Tibial artery (tissue), 4 donors: Measurements from ENCODE around the gene MYNN.

Experiments
- DNase-seq, 2 donors: peaks; one replicate each; pipeline ENCODE4 v3.0.0-alpha.2; 2019
- H3K27ac ChIP-seq, 2 donors: fragments of 200-600 bp; sonication (generic) in 1 of 2; 1 replicate in 1 of 2; 2 replicates in 1 of 2; pipeline ENCODE4 v1.5.1; 2018 to 2019; ENCODE audit warnings: mild to moderate bottlenecking in 1 of 2
- H3K27me3 ChIP-seq, 2 donors: fragments of 200-600 bp; sonication (generic) in 1 of 2; one replicate each; pipeline versions ENCODE4 v1.5.1 to v1.6.0; 2016 to 2019
- H3K36me3 ChIP-seq, 3 donors: fragments of 200-600 bp; sonication (generic) in 2 of 3; one replicate each; pipeline ENCODE4 v1.5.1; 2016 to 2019; ENCODE audit warnings: mild to moderate bottlenecking in 2 of 3
- H3K4me1 ChIP-seq, 4 donors: fragments of 200-600 bp; sonication (generic) in 2 of 4; 1 replicate in 3 of 4; 2 replicates in 1 of 4; pipeline ENCODE4 v1.5.1; 2016 to 2019
- H3K4me3 ChIP-seq, 2 donors: fragments of 200-600 bp; sonication (generic) in 1 of 2; 1 replicate in 1 of 2; 2 replicates in 1 of 2; pipeline ENCODE4 v1.5.1; 2018 to 2019; ENCODE audit warnings: mild to moderate bottlenecking in 2 of 2
- H3K9me3 ChIP-seq, 3 donors: fragments of 200-600 bp; sonication (generic) in 1 of 3; one replicate each; pipeline ENCODE4 v1.5.1; 2016 to 2019
- intact Hi-C: fragments of 100-400 bp; cut with DNase I; formaldehyde crosslinking; loops from one replicate; pipeline ENCODE4 v1.15.0; 2023; ENCODE audit warnings: low total_unique reads
- TF ChIP-seq, protein P1 (sequence below), 2 experiments: fragments of 200-600 bp in 1 of 2; fragments of 450-650 bp in 1 of 2; IDR thresholded peaks; one replicate each; pipeline ENCODE4 v1.5.1; 2017 to 2019; ENCODE audit warnings: antibody characterized with exemption in 2 of 2, mild to moderate bottlenecking in 1 of 2, moderate library complexity in 1 of 2

Gene MYNN

DNA sequence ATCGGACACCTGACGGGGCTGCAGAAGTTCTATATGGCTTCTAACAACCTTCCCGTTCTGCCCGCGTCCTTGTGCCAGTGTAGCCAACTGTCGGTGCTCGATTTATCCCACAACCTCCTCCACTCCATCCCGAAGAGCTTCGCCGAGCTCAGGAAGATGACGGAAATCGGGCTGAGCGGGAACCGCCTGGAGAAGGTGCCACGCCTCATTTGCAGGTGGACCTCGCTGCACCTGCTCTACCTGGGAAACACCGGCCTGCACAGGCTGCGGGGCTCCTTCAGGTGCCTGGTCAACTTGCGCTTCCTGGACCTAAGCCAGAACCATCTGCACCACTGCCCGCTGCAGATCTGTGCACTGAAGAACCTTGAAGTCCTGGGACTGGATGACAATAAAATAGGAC lies 49.3 kb downstream of the MYNN start:
- no peaks in the 10 kb centered on the region for H3K27me3 ChIP-seq
- no peak for DNase-seq
- intact Hi-C loops: no loop called here
- TF ChIP-seq, protein P1, sequence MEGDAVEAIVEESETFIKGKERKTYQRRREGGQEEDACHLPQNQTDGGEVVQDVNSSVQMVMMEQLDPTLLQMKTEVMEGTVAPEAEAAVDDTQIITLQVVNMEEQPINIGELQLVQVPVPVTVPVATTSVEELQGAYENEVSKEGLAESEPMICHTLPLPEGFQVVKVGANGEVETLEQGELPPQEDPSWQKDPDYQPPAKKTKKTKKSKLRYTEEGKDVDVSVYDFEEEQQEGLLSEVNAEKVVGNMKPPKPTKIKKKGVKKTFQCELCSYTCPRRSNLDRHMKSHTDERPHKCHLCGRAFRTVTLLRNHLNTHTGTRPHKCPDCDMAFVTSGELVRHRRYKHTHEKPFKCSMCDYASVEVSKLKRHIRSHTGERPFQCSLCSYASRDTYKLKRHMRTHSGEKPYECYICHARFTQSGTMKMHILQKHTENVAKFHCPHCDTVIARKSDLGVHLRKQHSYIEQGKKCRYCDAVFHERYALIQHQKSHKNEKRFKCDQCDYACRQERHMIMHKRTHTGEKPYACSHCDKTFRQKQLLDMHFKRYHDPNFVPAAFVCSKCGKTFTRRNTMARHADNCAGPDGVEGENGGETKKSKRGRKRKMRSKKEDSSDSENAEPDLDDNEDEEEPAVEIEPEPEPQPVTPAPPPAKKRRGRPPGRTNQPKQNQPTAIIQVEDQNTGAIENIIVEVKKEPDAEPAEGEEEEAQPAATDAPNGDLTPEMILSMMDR (IDR thresholded peaks at IDR 0.05): no peak
- no peak overlapping the region for H3K4me3 ChIP-seq
- no peaks in the 10 kb centered on the region for H3K36me3 ChIP-seq
- no peak overlapping the region for H3K27ac ChIP-seq
- H3K4me1 ChIP-seq: no peaks in the 10 kb centered on the region
- no peaks in the 10 kb centered on the region for H3K9me3 ChIP-seq

DNA sequence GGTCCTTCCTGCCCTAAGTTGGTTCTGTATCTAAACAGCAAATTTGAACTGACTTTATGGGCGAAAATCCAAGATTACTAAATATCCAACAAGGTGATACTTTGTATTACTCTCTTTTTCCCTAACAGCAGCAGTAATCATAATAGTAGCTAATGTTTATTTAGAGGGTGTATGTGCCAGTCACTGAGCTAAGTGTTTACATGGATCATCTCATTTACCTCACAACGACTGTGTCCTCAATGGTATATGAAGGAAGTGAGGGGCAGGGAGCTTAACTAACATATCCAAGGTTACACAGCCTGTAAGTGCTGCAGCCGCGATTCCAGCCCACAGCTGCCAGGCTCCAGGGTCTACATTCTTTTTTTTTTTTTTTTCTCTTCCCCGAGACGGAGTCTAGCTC lies 49.8 kb downstream of the MYNN start:
- DNase-seq: no peak
- no peaks in the 10 kb centered on the region for H3K9me3 ChIP-seq
- no peak overlapping the region for H3K27ac ChIP-seq
- H3K36me3 ChIP-seq: no peaks in the 10 kb centered on the region
- no peak overlapping the region for H3K4me3 ChIP-seq
- TF ChIP-seq, protein P1 (IDR thresholded peaks at IDR 0.05): no peak
- no peaks in the 10 kb centered on the region for H3K27me3 ChIP-seq
- intact Hi-C loops: no loop called here
- no peaks in the 10 kb centered on the region for H3K4me1 ChIP-seq

DNA sequence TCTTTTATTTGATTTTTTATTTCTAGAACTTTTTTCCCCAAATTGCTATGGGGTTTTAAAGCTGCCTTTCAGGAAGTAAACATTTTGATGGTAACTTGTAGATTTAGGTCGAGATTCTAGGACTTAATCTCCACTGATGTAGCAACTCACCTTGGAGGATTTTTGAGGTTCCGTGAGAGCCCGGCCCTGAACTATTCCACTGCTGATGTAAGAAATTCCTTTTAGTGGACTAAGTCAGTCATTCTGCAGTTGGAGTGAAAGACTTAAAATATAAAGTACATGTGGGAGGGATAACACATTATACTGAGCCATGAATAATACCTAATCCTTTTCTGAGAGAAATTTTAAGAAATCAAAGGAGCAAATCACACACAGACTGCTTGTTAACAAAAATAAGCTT lies 52.1 kb downstream of the MYNN start:
- H3K27ac ChIP-seq: no peak overlapping the region
- no peaks in the 10 kb centered on the region for H3K4me1 ChIP-seq
- H3K36me3 ChIP-seq: no peaks in the 10 kb centered on the region
- DNase-seq: no peak
- intact Hi-C loops: no loop called here
- TF ChIP-seq, protein P1 (IDR thresholded peaks at IDR 0.05): no peak
- no peak overlapping the region for H3K4me3 ChIP-seq
- no peaks in the 10 kb centered on the region for H3K9me3 ChIP-seq
- H3K27me3 ChIP-seq: no peaks in the 10 kb centered on the region

DNA sequence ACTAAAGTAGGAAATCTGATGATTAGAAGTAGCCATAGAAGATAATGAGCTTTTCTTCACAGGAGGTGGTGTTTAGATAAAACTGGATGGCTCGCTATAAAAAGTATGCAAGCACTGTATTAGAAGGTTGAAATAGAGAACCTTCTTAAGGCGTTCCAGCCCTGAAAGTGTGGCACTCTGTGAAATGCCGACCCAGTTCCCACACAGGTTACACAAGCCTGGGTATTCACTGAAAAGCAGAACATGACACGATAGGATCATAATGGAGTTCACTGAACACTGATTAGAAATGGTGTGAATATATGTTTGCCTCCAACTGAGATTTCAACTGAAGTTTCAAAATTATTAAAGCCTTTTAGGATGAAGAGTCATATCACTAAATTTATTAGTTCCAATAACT lies 54.5 kb downstream of the MYNN start:
- no peaks in the 10 kb centered on the region for H3K4me1 ChIP-seq
- no peak overlapping the region for H3K27ac ChIP-seq
- H3K27me3 ChIP-seq: no peaks in the 10 kb centered on the region
- intact Hi-C loops: no loop called here
- H3K9me3 ChIP-seq: no peaks in the 10 kb centered on the region
- TF ChIP-seq, protein P1 (IDR thresholded peaks at IDR 0.05): no peak
- no peak overlapping the region for H3K4me3 ChIP-seq
- no peaks in the 10 kb centered on the region for H3K36me3 ChIP-seq
- no peak for DNase-seq

DNA sequence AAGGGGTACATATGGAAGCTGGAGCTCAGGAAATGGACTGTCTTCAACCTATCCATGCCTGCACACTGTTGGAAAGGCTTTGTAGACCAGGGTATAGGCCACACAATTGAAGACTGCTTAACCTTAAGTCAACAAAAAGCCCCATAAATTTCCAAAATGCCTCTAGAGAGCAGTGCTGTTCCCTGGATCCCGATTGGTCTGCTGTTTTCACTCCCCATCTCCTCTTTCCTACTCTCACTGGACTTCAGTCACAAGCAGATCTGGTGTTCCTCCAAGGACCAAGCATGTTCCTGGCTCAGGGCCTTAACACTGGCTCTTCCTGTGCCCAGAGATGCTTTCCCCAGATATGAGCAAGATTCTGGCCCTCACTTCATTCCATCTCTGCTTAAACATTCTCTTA lies 62.3 kb downstream of the MYNN start:
- Histone ChIP-seq H3K4me1 (no peaks in the 10 kb centered on the region), H3K36me3 (no peaks in the 10 kb centered on the region), H3K4me3 (no peak overlapping the region), H3K27me3 (no peaks in the 10 kb centered on the region), H3K9me3 (no peaks in the 10 kb centered on the region), H3K27ac (no peak overlapping the region)
- TF ChIP-seq, protein P1 (IDR thresholded peaks at IDR 0.05): no peak
- no peak for DNase-seq
- intact Hi-C loops: no loop called here
